BLaER1 (cell line): ENCODE data around the gene BCL6.

Experiments
- H3K27ac ChIP-seq: shearing (Covaris generic); formaldehyde crosslinking; 2 replicates; pipeline ENCODE4 v1.8.1; 2022
- H3K27me3 ChIP-seq: shearing (Covaris generic); formaldehyde crosslinking; 2 replicates; pipeline ENCODE4 v1.8.1; 2022
- H3K36me3 ChIP-seq: shearing (Covaris generic); formaldehyde crosslinking; 2 replicates; pipeline ENCODE4 v1.8.1; 2022
- H3K4me1 ChIP-seq: shearing (Covaris generic); formaldehyde crosslinking; 2 replicates; pipeline ENCODE4 v1.8.1; 2022
- H3K4me2 ChIP-seq: shearing (Covaris generic); formaldehyde crosslinking; 2 replicates; pipeline ENCODE4 v1.8.1; 2022
- H3K4me3 ChIP-seq: shearing (Covaris generic); formaldehyde crosslinking; 2 replicates; pipeline ENCODE4 v1.8.1; 2022
- H3K9ac ChIP-seq: shearing (Covaris generic); formaldehyde crosslinking; 2 replicates; pipeline ENCODE4 v1.8.1; 2022
- H3K9me3 ChIP-seq: shearing (Covaris generic); formaldehyde crosslinking; 2 replicates; pipeline ENCODE4 v1.8.1; 2022
- H4K20me1 ChIP-seq: shearing (Covaris generic); formaldehyde crosslinking; 2 replicates; pipeline ENCODE4 v1.8.1; 2022
- Cebpa-rat ChIP-seq: shearing (Covaris generic); IDR thresholded peaks from 2 replicates; pipeline ENCODE4 v1.8.1; 2022

Gene BCL6

DNA sequence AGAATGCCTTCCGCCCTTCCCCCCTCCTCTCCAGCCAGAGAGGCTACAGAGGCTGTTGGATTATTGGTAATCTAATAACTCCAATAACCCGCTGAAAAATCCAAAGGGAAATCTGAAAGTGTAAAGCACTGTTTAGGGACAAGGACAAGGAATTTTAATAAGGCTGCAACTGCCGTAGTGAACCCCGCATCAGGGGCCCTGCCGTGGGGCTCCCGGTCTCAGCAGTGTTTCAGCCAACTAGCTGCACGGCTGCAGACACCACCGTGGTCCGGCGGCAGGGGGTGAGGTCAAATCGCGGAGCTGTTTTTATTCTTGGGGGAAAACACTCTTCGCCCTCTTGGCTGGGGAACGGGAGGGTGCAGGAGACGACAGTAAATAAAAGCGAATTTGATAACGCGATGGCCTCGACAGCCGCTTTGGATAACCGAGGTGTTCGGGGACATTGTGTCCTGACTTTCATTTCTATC lies 6.1 kb downstream of the BCL6 start:
- peaks cover 93% of the 10 kb centered on the region for H4K20me1 ChIP-seq
- H3K4me1 ChIP-seq, result peaks cover 47% of the 10 kb centered on the region

DNA sequence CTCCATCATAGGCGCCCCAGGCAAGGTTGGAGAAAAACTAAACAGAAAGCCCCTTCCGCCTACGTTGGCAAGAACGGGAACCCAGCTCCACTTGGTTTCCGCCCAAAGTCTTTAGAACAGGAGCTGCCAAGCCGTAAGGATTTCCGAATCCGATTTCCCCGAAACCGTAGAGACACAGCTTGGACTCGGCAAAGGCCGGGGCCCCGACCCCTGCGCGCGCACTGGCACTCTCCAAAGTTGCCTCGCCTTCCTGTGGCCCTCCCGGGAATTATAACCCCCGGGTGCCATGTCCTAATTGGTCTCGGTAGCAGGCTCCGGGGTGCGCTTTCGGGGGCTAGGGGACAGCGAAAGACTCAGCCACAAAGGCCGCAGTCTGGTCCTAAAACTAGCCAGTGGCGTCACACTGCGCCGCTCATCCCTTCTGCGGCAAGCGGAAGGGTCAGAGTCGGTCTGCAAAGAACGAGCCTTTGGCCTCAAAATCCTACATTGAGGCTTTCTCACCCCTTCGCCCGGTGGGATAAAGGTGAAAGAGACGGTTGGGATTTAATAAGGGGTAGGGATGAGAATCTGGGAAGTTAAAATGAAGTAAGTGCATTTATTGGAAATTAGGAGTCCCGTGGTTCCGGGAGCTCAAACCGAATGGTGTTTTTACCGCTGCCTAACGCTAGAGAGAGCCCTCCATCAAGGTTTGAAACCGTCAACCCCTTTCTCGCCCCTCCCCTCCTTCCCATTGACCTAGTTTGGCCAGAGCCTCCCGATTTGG lies 6.8 kb downstream of the BCL6 start:
- H3K4me2 ChIP-seq, result peak overlapping the region; percentile 98
- no peak for TF ChIP-seq Cebpa-rat
- peak overlapping the region; percentile 97 for H3K4me3 ChIP-seq
- peaks cover 53% of the 10 kb centered on the region for H3K4me1 ChIP-seq
- peaks cover 17% of the 10 kb centered on the region for H3K36me3 ChIP-seq
- no peaks in the 10 kb centered on the region for H3K9me3 ChIP-seq
- H3K9ac ChIP-seq, result peak overlapping the region; percentile 99
- H3K27ac ChIP-seq, result peak overlapping the region; percentile 100
- H4K20me1 ChIP-seq, result peaks cover 95% of the 10 kb centered on the region
- no peaks in the 10 kb centered on the region for H3K27me3 ChIP-seq

More for the DNA sequence above, 6.1 kb downstream of the BCL6 start:
- no peaks in the 10 kb centered on the region for H3K9me3 ChIP-seq
- H3K4me2 ChIP-seq, result peak overlapping the region; percentile 98
- peak overlapping the region; percentile 100 for H3K27ac ChIP-seq
- no peaks in the 10 kb centered on the region for H3K27me3 ChIP-seq
- no peak for TF ChIP-seq Cebpa-rat
- H3K9ac ChIP-seq, result peak overlapping the region; percentile 99
- H3K36me3 ChIP-seq, result peaks cover 11% of the 10 kb centered on the region
- peak overlapping the region; percentile 97 for H3K4me3 ChIP-seq

DNA sequence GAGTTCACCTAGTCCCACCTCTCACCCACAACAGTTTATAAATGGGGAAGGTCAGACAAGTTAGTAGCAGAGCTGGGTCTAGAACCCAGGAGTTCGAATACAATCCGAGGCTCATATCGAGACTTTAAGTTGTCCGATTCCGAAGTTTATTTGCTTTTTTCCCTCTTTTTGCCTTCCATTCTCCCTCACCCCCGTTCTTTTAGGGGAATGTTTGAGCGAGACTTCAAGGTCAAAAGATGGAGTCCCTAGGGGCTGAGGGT lies 7.3 kb downstream of the BCL6 start:
- peaks cover 58% of the 10 kb centered on the region for H3K4me1 ChIP-seq
- peak overlapping the region; percentile 98 for H3K4me2 ChIP-seq
- peak overlapping the region; percentile 99 for H3K9ac ChIP-seq
- peaks cover 22% of the 10 kb centered on the region for H3K36me3 ChIP-seq
- H3K9me3 ChIP-seq, result no peaks in the 10 kb centered on the region
- H4K20me1 ChIP-seq, result peaks cover 100% of the 10 kb centered on the region
- H3K4me3 ChIP-seq, result peak overlapping the region; percentile 97
- peak overlapping the region; percentile 100 for H3K27ac ChIP-seq
- TF ChIP-seq Cebpa-rat, result no peak
- no peaks in the 10 kb centered on the region for H3K27me3 ChIP-seq

DNA sequence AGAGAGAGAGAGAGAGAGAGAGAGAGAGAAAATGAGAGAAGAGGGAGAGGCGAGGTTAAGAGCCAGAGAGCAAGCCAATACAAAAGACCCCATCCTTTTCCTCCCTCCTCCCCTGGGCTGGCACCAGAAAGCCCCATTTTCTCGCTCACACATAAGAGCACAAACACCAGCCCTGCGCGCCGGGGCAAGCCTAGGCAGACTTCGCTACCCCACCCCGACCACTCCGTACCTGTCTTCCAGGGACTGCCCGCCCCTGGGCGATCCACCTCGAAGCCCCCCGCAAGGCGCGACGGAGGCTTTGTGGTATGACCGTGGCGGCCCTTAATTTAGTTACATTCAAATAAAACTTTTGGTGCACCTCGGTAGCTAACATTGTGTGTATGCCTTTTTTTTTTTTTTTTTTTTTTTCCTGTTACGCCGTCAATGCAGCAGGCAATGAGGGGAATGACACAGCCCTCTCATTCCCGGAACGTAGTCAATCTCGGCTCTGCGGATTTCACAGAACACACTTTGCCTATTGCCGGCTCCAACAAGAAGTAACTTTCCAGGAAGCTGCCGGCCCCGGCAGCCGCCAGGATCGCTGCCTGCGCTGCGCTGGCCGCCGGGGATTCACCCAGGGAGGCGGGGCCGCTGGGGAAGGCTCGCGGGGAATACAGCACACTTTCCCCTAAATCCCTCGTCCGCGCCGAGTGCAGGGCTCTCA lies 7.7 kb downstream of the BCL6 start:
- H3K4me2 ChIP-seq, result peak overlapping the region; percentile 98
- H4K20me1 ChIP-seq, result peaks cover 100% of the 10 kb centered on the region
- no peaks in the 10 kb centered on the region for H3K27me3 ChIP-seq
- H3K9me3 ChIP-seq, result no peaks in the 10 kb centered on the region
- peak overlapping the region; percentile 99 for H3K9ac ChIP-seq
- H3K27ac ChIP-seq, result peak overlapping the region; percentile 100
- no peak for TF ChIP-seq Cebpa-rat
- peaks cover 27% of the 10 kb centered on the region for H3K36me3 ChIP-seq
- peaks cover 62% of the 10 kb centered on the region for H3K4me1 ChIP-seq
- peak overlapping the region; percentile 97 for H3K4me3 ChIP-seq

DNA sequence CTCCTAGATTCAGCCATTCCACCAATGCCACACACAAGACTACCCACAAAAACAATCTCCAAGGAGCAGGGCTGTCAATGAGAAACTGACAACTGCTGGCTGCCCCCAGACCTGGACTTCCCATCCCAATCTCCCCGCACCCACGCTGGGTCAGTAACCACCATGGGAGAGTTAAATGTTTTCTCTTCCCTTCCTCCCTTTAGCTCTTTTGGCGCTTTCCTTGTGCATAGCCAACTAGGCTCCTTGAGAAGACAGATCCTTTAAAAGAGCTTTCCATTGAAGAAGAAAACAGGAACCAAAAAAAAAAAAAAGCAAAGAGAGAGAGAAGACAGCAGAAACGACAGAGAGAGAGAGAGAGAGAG lies 8.3 kb downstream of the BCL6 start:
- Histone ChIP-seq H3K36me3 (peaks cover 33% of the 10 kb centered on the region), H3K27me3 (no peaks in the 10 kb centered on the region), H3K4me3 (peak overlapping the region; percentile 97), H3K27ac (peak overlapping the region; percentile 100), H3K4me1 (peaks cover 62% of the 10 kb centered on the region), H3K9me3 (no peaks in the 10 kb centered on the region), H4K20me1 (peaks cover 100% of the 10 kb centered on the region), H3K4me2 (peak overlapping the region; percentile 98), H3K9ac (peak overlapping the region; percentile 99)
- no peak for TF ChIP-seq Cebpa-rat

DNA sequence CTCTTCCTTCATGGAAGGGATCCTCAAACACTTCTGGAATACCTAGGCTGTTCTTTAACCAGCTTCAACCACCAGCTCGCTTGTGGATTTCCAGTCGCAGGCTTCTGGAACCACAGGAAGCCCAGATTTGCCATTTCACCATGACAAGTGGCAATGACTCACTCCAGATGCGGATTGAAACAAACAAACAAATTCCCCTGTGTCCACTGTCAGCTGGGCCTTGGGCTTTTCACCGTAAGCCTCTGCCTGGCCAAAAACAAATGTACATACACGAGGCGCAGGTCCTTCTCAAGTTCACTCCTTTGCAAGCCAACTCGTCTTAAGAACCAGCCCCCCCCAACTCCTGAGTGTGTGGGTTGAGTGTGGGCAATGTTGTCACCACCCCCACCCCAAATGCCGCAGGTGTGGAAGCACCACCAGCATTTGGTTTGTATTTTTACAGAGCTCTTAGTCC lies 8.8 kb downstream of the BCL6 start:
- Histone ChIP-seq H3K4me3 (peak overlapping the region; percentile 97), H3K27ac (peak overlapping the region; percentile 100), H3K27me3 (no peaks in the 10 kb centered on the region), H3K4me1 (peaks cover 62% of the 10 kb centered on the region), H3K4me2 (peak overlapping the region; percentile 98), H4K20me1 (peaks cover 100% of the 10 kb centered on the region), H3K9me3 (no peaks in the 10 kb centered on the region), H3K9ac (peak overlapping the region; percentile 99), H3K36me3 (peaks cover 38% of the 10 kb centered on the region)
- no peak for TF ChIP-seq Cebpa-rat

DNA sequence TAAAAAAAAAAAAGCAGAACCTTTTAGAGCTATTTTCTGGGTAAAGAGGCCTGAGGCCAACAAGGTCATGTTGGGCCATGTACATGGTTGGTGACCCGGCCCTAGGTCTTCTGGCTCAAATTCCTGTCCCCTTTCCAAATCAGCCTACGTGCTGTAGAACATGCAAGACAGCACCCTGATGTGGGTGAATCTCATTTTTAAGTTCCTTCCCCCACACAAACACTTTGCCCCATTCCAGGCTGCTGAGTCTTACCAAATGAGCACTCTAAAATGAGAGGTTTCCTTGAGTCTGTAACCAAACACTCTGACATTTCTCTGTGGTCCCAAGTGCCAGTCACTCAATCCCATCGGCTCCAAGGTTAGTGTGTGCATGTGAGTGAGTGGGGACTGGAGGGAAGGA lies 9.4 kb downstream of the BCL6 start:
- peak overlapping the region; percentile 97 for H3K4me3 ChIP-seq
- H3K27ac ChIP-seq, result peak overlapping the region; percentile 100
- peak overlapping the region; percentile 99 for H3K9ac ChIP-seq
- H3K36me3 ChIP-seq, result peaks cover 44% of the 10 kb centered on the region
- H3K9me3 ChIP-seq, result no peaks in the 10 kb centered on the region
- peaks cover 62% of the 10 kb centered on the region for H3K4me1 ChIP-seq
- peaks cover 100% of the 10 kb centered on the region for H4K20me1 ChIP-seq
- peak overlapping the region; percentile 98 for H3K4me2 ChIP-seq
- H3K27me3 ChIP-seq, result no peaks in the 10 kb centered on the region
- no peak for TF ChIP-seq Cebpa-rat

DNA sequence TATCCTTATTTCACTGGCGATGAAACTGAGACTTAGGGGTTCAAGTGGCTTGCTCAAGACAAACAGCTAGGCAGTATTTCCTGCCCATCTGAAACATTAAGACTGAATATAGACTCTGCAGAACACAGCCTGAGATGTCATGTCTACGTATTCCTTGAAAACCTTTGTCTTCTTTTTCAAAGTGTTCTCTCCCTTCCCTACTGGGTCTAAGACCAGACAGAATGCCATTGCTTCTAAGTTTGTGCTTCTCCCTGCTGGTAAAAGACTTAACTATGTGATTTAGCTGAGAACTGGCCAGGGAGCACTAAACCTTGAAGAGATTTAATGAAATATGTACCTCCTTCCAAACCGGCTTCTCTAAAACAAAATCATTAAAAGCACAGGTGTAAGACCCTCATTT lies 9.9 kb downstream of the BCL6 start:
- Histone ChIP-seq H3K27me3 (no peaks in the 10 kb centered on the region), H3K9ac (peak overlapping the region; percentile 99), H3K36me3 (peaks cover 49% of the 10 kb centered on the region), H3K9me3 (no peaks in the 10 kb centered on the region), H3K4me1 (peaks cover 62% of the 10 kb centered on the region), H4K20me1 (peaks cover 100% of the 10 kb centered on the region), H3K27ac (peak overlapping the region; percentile 100), H3K4me3 (peak overlapping the region; percentile 97), H3K4me2 (peak overlapping the region; percentile 98)
- no peak for TF ChIP-seq Cebpa-rat

DNA sequence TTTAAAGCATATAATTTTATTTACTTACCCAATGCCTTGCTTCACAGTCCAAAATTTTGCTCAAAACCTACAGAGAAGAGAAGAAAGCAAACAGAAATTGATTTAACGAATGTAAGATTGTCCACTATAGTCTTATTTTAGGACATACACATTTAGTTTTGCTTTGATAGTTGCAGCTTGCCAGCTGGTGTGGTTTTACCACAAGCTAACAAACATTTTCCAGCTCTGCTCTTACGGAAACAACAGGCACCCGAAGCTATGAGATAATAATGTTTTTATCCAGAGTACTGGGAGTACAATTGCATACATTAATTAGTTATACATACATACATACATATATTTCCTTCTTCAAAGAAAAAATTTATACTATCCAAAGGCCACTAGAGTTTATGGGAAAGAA lies 10.4 kb downstream of the BCL6 start:
- peaks cover 62% of the 10 kb centered on the region for H3K4me1 ChIP-seq
- H3K9ac ChIP-seq, result peak overlapping the region; percentile 99
- H3K9me3 ChIP-seq, result no peaks in the 10 kb centered on the region

DNA sequence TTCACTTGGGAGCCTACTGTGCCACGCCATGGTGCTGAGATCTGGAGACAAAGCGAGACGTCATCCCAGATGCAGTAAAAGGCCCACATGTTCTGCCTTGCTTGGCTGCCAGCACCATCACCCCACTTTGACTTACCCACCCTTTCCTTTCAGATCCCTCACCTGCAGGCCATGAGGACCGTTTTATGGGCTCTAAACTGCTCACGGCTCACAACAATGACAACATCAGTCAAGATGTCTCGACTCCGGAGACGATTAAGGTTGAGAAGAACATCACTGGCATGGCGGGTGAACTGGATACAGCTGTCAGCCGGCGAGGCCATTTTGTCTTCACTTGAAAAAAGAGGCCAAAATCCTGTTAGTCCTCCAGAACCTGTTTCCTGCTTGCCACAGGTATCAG lies 11.9 kb downstream of the BCL6 start:
- H4K20me1 ChIP-seq, result peaks cover 100% of the 10 kb centered on the region
- peaks cover 64% of the 10 kb centered on the region for H3K36me3 ChIP-seq
- peak overlapping the region; percentile 98; the same call in 1 of the 2 replicates for H3K4me2 ChIP-seq
- H3K4me1 ChIP-seq, result peaks cover 70% of the 10 kb centered on the region
- H3K27me3 ChIP-seq, result no peaks in the 10 kb centered on the region
- no peak for TF ChIP-seq Cebpa-rat
- H3K4me3 ChIP-seq, result no peak overlapping the region
- no peak overlapping the region for H3K9ac ChIP-seq
- H3K27ac ChIP-seq, result peak overlapping the region; percentile 100; the same call in 1 of the 2 replicates
- no peaks in the 10 kb centered on the region for H3K9me3 ChIP-seq

More for the DNA sequence above, 10.4 kb downstream of the BCL6 start:
- peaks cover 54% of the 10 kb centered on the region for H3K36me3 ChIP-seq
- no peak for TF ChIP-seq Cebpa-rat
- H4K20me1 ChIP-seq, result peaks cover 100% of the 10 kb centered on the region
- H3K27ac ChIP-seq, result peak overlapping the region; percentile 100
- H3K4me3 ChIP-seq, result peak overlapping the region; percentile 97
- no peaks in the 10 kb centered on the region for H3K27me3 ChIP-seq
- peak overlapping the region; percentile 98 for H3K4me2 ChIP-seq
